Gastrocnemius medialis (tissue), 4 donors: Measurements from ENCODE around the gene SLK. TPM values are rescaled to one million over a fixed set of nuclear protein-coding genes. Genes with fewer than 3 reads are reported as not detected.

Source experiments
- ATAC-seq, 2 donors: fragments of 150-250 bp; one replicate each; pipeline ENCODE4 v1.9.1; 2016
- DNase-seq, 2 donors: peaks; one replicate each; pipeline ENCODE4 v3.0.0-alpha.2; 2019
- H3K27ac ChIP-seq, 4 donors: fragments of 200-600 bp; sonication (generic); 1 replicate in 1 of 4; 2 replicates in 3 of 4; pipeline ENCODE4 v1.5.1; 2016 to 2018; ENCODE audit warnings: mild to moderate bottlenecking in 2 of 4, moderate library complexity in 1 of 4
- H3K27me3 ChIP-seq, 3 donors: fragments of 200-600 bp; sonication (generic) in 2 of 3; 1 replicate in 1 of 3; 2 replicates in 2 of 3; pipeline versions ENCODE4 v1.5.1 to v1.6.0; 2016 to 2019; ENCODE audit warnings: mild to moderate bottlenecking in 1 of 3, moderate library complexity in 1 of 3
- H3K36me3 ChIP-seq, 2 donors: fragments of 200-600 bp; sonication (generic) in 1 of 2; one replicate each; pipeline ENCODE4 v1.5.1; 2017 to 2018
- H3K4me1 ChIP-seq, 2 donors: fragments of 200-600 bp; sonication (generic) in 1 of 2; one replicate each; pipeline ENCODE4 v1.5.1; 2016 to 2017; ENCODE audit warnings: mild to moderate bottlenecking in 2 of 2
- H3K4me3 ChIP-seq, 4 donors: fragments of 200-600 bp; sonication (generic) in 3 of 4; 1 replicate in 1 of 4; 2 replicates in 3 of 4; pipeline ENCODE4 v1.5.1; 2016 to 2019; ENCODE audit warnings: mild to moderate bottlenecking in 2 of 4
- H3K9me3 ChIP-seq, 3 donors: fragments of 200-600 bp; sonication (generic) in 2 of 3; 1 replicate in 1 of 3; 2 replicates in 2 of 3; pipeline ENCODE4 v1.5.1; 2016 to 2019
- CTCF ChIP-seq, 5 experiments: fragments of 450-650 bp in 3 of 5; fragments of 200-600 bp in 2 of 5; sonication (generic) in 2 of 5; IDR thresholded peaks in 4 of 5; conservative IDR thresholded peaks in 1 of 5; 1 replicate in 4 of 5; 2 replicates in 1 of 5; pipeline ENCODE4 v1.5.1; 2016 to 2019; ENCODE audit warnings: antibody characterized with exemption in 5 of 5, mild to moderate bottlenecking in 3 of 5, moderate library complexity in 3 of 5
- POLR2A ChIP-seq, 2 donors: fragments of 450-650 bp; IDR thresholded peaks; one replicate each; pipeline ENCODE4 v1.6.1; 2017; ENCODE audit warnings: antibody characterized with exemption in 2 of 2, mild to moderate bottlenecking in 2 of 2, moderate library complexity in 2 of 2
- in situ Hi-C, 4 donors: fragments of 200-750 bp; cut with MboI; loops; one replicate each; pipeline versions ENCODE4 v1.15.0 to v1.8.0; 2017; ENCODE audit warnings: low sequenced_read_pairs in 4 of 4
- intact Hi-C: fragments of 100-400 bp; cut with DNase I; formaldehyde crosslinking; loops from one replicate; pipeline ENCODE4 v1.15.1; 2023; ENCODE audit warnings: low total_unique reads
- total RNA-seq, 4 donors: library from RNA; depleted of rRNA; stranded (reverse); fragments of >200 nt; gene quantifications; one replicate each; pipeline versions ENCODE4 v1.1.0 to v1.2.3, GENCODE V29; 2016

Gene SLK
- total RNA-seq, 4 donors from 2014 or later: 43.3 to 53.3 (median 49.8) TPM

- no peak overlapping the region for H3K4me3 ChIP-seq
- no peaks in the 10 kb centered on the region for H3K27me3 ChIP-seq
- no peaks in the 10 kb centered on the region for H3K36me3 ChIP-seq
- H3K27ac ChIP-seq: no peak overlapping the region
- TF ChIP-seq POLR2A (IDR thresholded peaks at IDR 0.05) (no peak), CTCF (IDR thresholded peaks at IDR 0.05 in 4 of 5, conservative IDR thresholded peaks at IDR 0.05 in 1 of 5) (no peak)
- in situ Hi-C loops (loop anchor here in 1 of 4 donors (25.0 kb wide), 1 partner anchor 185 kb away; the partner anchor contains the start of gene SFR1), intact Hi-C loops (no loop called here)
- no peaks in the 10 kb centered on the region for H3K4me1 ChIP-seq
- ATAC-seq: no peak
- no peaks in the 10 kb centered on the region for H3K9me3 ChIP-seq
- DNase-seq: no peak
Measured at GRCh38 chr10:103926722-103927319, 40.1 kb upstream of the SLK start.

GRCh38 chr10:103928784-103929183 lies 38.2 kb upstream of the SLK start:
- Histone ChIP-seq H3K36me3 (no peaks in the 10 kb centered on the region), H3K4me3 (no peak overlapping the region), H3K4me1 (no peaks in the 10 kb centered on the region), H3K27me3 (no peaks in the 10 kb centered on the region), H3K9me3 (no peaks in the 10 kb centered on the region), H3K27ac (no peak overlapping the region)
- in situ Hi-C loops: loop anchor here in 1 of 4 donors (25.0 kb wide), 1 partner anchor 184 kb away; the partner anchor contains the start of gene SFR1
- no peak for TF ChIP-seq CTCF (IDR thresholded peaks at IDR 0.05 in 4 of 5, conservative IDR thresholded peaks at IDR 0.05 in 1 of 5)
- TF ChIP-seq POLR2A (IDR thresholded peaks at IDR 0.05): no peak
- intact Hi-C loops: no loop called here
- no peak for DNase-seq
- no peak for ATAC-seq

- ATAC-seq: no peak
- H3K9me3 ChIP-seq: no peaks in the 10 kb centered on the region
Measured at GRCh38 chr10:103929381-103929921, 37.5 kb upstream of the SLK start.

GRCh38 chr10:103930449-103930848 lies 36.5 kb upstream of the SLK start:
- no peak for TF ChIP-seq CTCF (IDR thresholded peaks at IDR 0.05 in 4 of 5, conservative IDR thresholded peaks at IDR 0.05 in 1 of 5)
- TF ChIP-seq POLR2A (IDR thresholded peaks at IDR 0.05): no peak
- H3K27me3 ChIP-seq: no peaks in the 10 kb centered on the region
- H3K36me3 ChIP-seq: no peaks in the 10 kb centered on the region
- DNase-seq (no peak), ATAC-seq (no peak)
- H3K4me3 ChIP-seq: no peak overlapping the region
- in situ Hi-C loops: loop anchor here in 1 of 4 donors (25.0 kb wide), 1 partner anchor 182 kb away; the partner anchor contains the start of gene SFR1
- intact Hi-C loops: no loop called here
- H3K4me1 ChIP-seq: no peaks in the 10 kb centered on the region
- no peak overlapping the region for H3K27ac ChIP-seq
- no peaks in the 10 kb centered on the region for H3K9me3 ChIP-seq

More at GRCh38 chr10:103929381-103929921, 37.5 kb upstream of the SLK start:
- H3K27me3 ChIP-seq: no peaks in the 10 kb centered on the region
- H3K36me3 ChIP-seq: no peaks in the 10 kb centered on the region
- intact Hi-C loops (no loop called here), in situ Hi-C loops (loop anchor here in 1 of 4 donors (25.0 kb wide), 1 partner anchor 183 kb away; the partner anchor contains the start of gene SFR1)
- no peaks in the 10 kb centered on the region for H3K4me1 ChIP-seq
- TF ChIP-seq POLR2A (IDR thresholded peaks at IDR 0.05) (no peak), CTCF (IDR thresholded peaks at IDR 0.05 in 4 of 5, conservative IDR thresholded peaks at IDR 0.05 in 1 of 5) (no peak)
- no peak overlapping the region for H3K27ac ChIP-seq
- no peak for DNase-seq
- H3K4me3 ChIP-seq: no peak overlapping the region
